ENCODE measurements around the gene AOAH. TPM values are rescaled to one million over a fixed set of nuclear protein-coding genes. Genes with fewer than 3 reads are reported as not detected.

The AOAH gene
- total RNA-seq, 1 experiment from 2014 or later: not detected

DNA sequence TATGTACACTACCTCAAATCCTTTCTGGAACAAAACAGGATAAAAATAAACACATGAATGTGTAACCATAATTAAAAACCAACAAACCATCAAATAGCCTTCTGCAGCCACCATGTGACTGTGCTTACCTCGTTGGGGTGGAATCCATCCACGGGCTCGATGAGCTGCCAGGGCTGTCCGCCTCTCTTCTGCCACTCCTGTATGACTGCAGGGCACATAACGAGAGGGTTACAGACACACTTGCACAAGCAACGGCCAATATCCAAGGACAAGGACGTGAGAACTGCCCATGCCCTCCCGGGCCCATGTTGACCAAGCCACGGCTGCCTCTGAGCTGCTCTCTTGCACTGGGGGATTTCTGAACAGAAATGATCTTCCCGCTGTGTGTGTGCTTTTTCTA, 202.4 kb downstream of the AOAH start:
- Histone ChIP-seq H3K9me3 (no peaks in the 10 kb centered on the region), H3K36me3 (ENCODE audit: control insufficient read depth, insufficient read depth, low read length) (no peaks in the 10 kb centered on the region), H3K27me3 (replicated peaks; ENCODE audit: control insufficient read depth, insufficient read depth, low read length) (no peaks in the 10 kb centered on the region), H3K4me3 (ENCODE audit: low read depth, low read length) (no peak overlapping the region), H3K4me1 (peaks cover 4% of the 10 kb centered on the region; the same call in 1 of the 2 replicates)
- no peak overlapping the region for H3K4me3 Mint-ChIP-seq (ENCODE audit: unreplicated experiment)
- intact Hi-C loops (cut with micrococcal nuclease; ENCODE audit: unreplicated experiment): no loop called here
- no peaks in the 10 kb centered on the region for H3K27me3 Mint-ChIP-seq (ENCODE audit: insufficient read depth, unreplicated experiment)
- peaks cover 6% of the 10 kb centered on the region for H3K9me3 Mint-ChIP-seq (ENCODE audit: unreplicated experiment)
- no peaks in the 10 kb centered on the region for H3K36me3 Mint-ChIP-seq (ENCODE audit: insufficient read depth, unreplicated experiment)
- CTCF ChIA-PET: no interaction called here
- POLR2A ChIA-PET: no interaction called here
- no peak for DNase-seq
- TF ChIP-seq, protein P1, sequence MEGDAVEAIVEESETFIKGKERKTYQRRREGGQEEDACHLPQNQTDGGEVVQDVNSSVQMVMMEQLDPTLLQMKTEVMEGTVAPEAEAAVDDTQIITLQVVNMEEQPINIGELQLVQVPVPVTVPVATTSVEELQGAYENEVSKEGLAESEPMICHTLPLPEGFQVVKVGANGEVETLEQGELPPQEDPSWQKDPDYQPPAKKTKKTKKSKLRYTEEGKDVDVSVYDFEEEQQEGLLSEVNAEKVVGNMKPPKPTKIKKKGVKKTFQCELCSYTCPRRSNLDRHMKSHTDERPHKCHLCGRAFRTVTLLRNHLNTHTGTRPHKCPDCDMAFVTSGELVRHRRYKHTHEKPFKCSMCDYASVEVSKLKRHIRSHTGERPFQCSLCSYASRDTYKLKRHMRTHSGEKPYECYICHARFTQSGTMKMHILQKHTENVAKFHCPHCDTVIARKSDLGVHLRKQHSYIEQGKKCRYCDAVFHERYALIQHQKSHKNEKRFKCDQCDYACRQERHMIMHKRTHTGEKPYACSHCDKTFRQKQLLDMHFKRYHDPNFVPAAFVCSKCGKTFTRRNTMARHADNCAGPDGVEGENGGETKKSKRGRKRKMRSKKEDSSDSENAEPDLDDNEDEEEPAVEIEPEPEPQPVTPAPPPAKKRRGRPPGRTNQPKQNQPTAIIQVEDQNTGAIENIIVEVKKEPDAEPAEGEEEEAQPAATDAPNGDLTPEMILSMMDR (IDR thresholded peaks at IDR 0.05; ENCODE audit: insufficient read depth in 1 of 2, low read depth in 1 of 2, low read length in 1 of 2, severe bottlenecking in 1 of 2, unreplicated experiment in 1 of 2): no peak
- no TSS peak for BruUV-seq (replicated peaks)
- H3K4me1 Mint-ChIP-seq (ENCODE audit: low read depth, unreplicated experiment): no peaks in the 10 kb centered on the region
- no peak overlapping the region for H3K27ac Mint-ChIP-seq (ENCODE audit: unreplicated experiment)

DNA sequence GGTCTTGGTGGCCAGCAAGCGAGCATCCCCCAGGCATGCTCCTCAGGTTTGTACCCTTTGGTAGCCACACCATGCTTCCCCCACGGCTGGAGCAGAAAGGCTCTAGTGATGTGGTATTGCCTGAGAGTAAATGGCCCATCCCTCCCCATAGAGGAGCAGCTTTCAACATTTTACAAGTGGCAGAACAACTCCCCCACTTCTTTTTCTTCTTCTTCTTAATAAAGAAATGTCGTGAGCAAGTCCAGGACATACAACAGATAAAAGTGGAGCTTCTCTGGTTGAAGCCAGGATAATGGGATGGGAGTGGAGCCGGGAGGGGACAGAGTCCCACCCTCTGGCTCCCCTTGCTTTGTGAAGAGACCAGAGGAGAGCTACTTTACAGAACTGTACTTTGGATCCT, 203.2 kb downstream of the AOAH start:
- CTCF ChIA-PET: no interaction called here
- Mint-ChIP-seq H3K27me3 (ENCODE audit: insufficient read depth, unreplicated experiment) (no peaks in the 10 kb centered on the region), H3K4me3 (ENCODE audit: unreplicated experiment) (no peak overlapping the region), H3K9me3 (ENCODE audit: unreplicated experiment) (peaks cover 12% of the 10 kb centered on the region), H3K4me1 (ENCODE audit: low read depth, unreplicated experiment) (no peaks in the 10 kb centered on the region), H3K36me3 (ENCODE audit: insufficient read depth, unreplicated experiment) (no peaks in the 10 kb centered on the region), H3K27ac (ENCODE audit: unreplicated experiment) (no peak overlapping the region)
- no peaks in the 10 kb centered on the region for H3K36me3 ChIP-seq (ENCODE audit: control insufficient read depth, insufficient read depth, low read length)
- POLR2A ChIA-PET: no interaction called here
- no peaks in the 10 kb centered on the region for H3K4me1 ChIP-seq
- intact Hi-C loops (cut with micrococcal nuclease; ENCODE audit: unreplicated experiment): no loop called here
- no TSS peak for BruUV-seq (replicated peaks)
- TF ChIP-seq, protein P1 (IDR thresholded peaks at IDR 0.05; ENCODE audit: insufficient read depth in 1 of 2, low read depth in 1 of 2, low read length in 1 of 2, severe bottlenecking in 1 of 2, unreplicated experiment in 1 of 2): no peak
- no peaks in the 10 kb centered on the region for H3K9me3 ChIP-seq
- H3K27me3 ChIP-seq (replicated peaks; ENCODE audit: control insufficient read depth, insufficient read depth, low read length): no peaks in the 10 kb centered on the region
- DNase-seq: no peak
- no peak overlapping the region for H3K4me3 ChIP-seq (ENCODE audit: low read depth, low read length)

DNA sequence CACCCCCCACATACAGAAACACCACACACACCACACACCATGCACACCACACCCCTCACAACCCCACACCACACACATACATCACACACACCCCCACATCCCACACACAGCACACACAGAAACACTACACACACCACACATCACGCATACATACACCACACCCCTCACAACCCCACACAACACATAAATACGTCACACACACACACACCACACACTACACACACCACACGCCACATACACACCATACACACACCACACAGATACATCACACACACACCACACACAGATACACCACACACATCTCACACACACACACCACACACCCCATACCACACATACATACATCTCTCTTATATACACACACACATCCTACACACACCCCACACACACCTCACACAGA, 208.4 kb downstream of the AOAH start:
- H3K4me3 Mint-ChIP-seq (ENCODE audit: unreplicated experiment): no peak overlapping the region
- Histone ChIP-seq H3K36me3 (ENCODE audit: control insufficient read depth, insufficient read depth, low read length) (no peaks in the 10 kb centered on the region), H3K4me1 (no peaks in the 10 kb centered on the region), H3K27me3 (replicated peaks; ENCODE audit: control insufficient read depth, insufficient read depth, low read length) (no peaks in the 10 kb centered on the region), H3K9me3 (no peaks in the 10 kb centered on the region), H3K4me3 (ENCODE audit: low read depth, low read length) (no peak overlapping the region)
- CTCF ChIA-PET: no interaction called here
- H3K27me3 Mint-ChIP-seq (ENCODE audit: insufficient read depth, unreplicated experiment): no peaks in the 10 kb centered on the region
- TF ChIP-seq, protein P1 (IDR thresholded peaks at IDR 0.05; ENCODE audit: insufficient read depth in 1 of 2, low read depth in 1 of 2, low read length in 1 of 2, severe bottlenecking in 1 of 2, unreplicated experiment in 1 of 2): no peak
- no peaks in the 10 kb centered on the region for H3K4me1 Mint-ChIP-seq (ENCODE audit: low read depth, unreplicated experiment)
- H3K36me3 Mint-ChIP-seq (ENCODE audit: insufficient read depth, unreplicated experiment): no peaks in the 10 kb centered on the region
- no peak for DNase-seq
- H3K27ac Mint-ChIP-seq (ENCODE audit: unreplicated experiment): no peak overlapping the region
- POLR2A ChIA-PET: no interaction called here
- peaks cover 19% of the 10 kb centered on the region for H3K9me3 Mint-ChIP-seq (ENCODE audit: unreplicated experiment)
- no TSS peak for BruUV-seq (replicated peaks)
- intact Hi-C loops (cut with micrococcal nuclease; ENCODE audit: unreplicated experiment): no loop called here

Measured in Caco-2 (cell line).